ENCODE data around the gene FIG4. TPM values are rescaled to one million over a fixed set of nuclear protein-coding genes. Genes with fewer than 3 reads are reported as not detected.

Gene FIG4
- total RNA-seq, 1 experiment from 2014 or later: 23.1 TPM

DNA sequence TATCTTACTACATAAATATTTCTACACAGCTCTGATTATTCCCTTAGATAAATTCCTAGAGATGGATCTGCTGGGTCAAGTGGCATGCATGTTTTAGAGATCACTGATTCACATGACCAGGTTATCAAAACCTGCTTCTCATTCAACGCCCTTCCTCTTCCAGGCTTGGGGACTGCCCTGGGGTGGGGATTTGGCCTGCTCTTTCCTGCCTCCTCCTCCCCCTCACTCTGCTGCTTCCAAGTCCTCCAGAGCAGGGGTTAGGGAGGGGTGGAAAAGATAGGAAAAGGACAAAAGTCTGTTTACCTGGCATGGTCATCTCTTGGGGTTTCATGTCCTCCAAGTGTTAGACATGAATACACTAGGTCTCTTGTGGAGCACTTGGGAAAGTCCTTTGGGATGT lies 181.5 kb downstream of the FIG4 start:
- H3K4me3 Mint-ChIP-seq: no peak overlapping the region

More for the DNA sequence above, 181.5 kb downstream of the FIG4 start:
- Histone ChIP-seq H3K4ac (ENCODE audit: low read depth, low read length) (no peak overlapping the region), H4K91ac (ENCODE audit: insufficient read length, low read depth, low read length) (no peak overlapping the region), H3K23ac (ENCODE audit: insufficient read length, low read depth, low read length) (no peak overlapping the region), H2BK15ac (ENCODE audit: low read depth, low read length) (no peak overlapping the region), H3K79me2 (ENCODE audit: insufficient read depth, low read length) (no peaks in the 10 kb centered on the region), H3K9ac (ENCODE audit: extremely low read depth, insufficient read length, low read length) (no peak overlapping the region), H4K5ac (ENCODE audit: insufficient read length, low read depth, low read length) (no peak overlapping the region), H3K9me3 (ENCODE audit: control insufficient read depth, low read depth, low read length) (no peaks in the 10 kb centered on the region), H2AK5ac (ENCODE audit: insufficient read length, low read length) (no peak overlapping the region), H3K14ac (ENCODE audit: insufficient read depth, low read length) (no peak overlapping the region), H2AFZ (ENCODE audit: low read length) (no peak overlapping the region), H3K79me1 (ENCODE audit: insufficient read depth, low read depth, low read length, poor library complexity, severe bottlenecking) (no peaks in the 10 kb centered on the region), H2BK12ac (ENCODE audit: insufficient read length, low read depth, low read length) (no peak overlapping the region), H2BK20ac (ENCODE audit: low read depth, low read length, poor library complexity, severe bottlenecking) (no peak overlapping the region), H3K4me1 (ENCODE audit: insufficient read depth, low read length) (peaks cover 6% of the 10 kb centered on the region; the same call in 1 of the 2 replicates), H3K27ac (ENCODE audit: insufficient read length, low read depth, low read length) (no peak overlapping the region), H3K23me2 (ENCODE audit: insufficient read length, low read depth, low read length, poor library complexity, severe bottlenecking) (no peaks in the 10 kb centered on the region), H2BK5ac (ENCODE audit: insufficient read length, low read length) (no peak overlapping the region), H3K27me3 (ENCODE audit: insufficient read depth, low read length) (no peaks in the 10 kb centered on the region), H3K18ac (ENCODE audit: insufficient read length, low read depth, low read length) (no peak overlapping the region), H3K56ac (ENCODE audit: insufficient read length, low read depth, low read length) (no peak overlapping the region), H4K20me1 (ENCODE audit: control insufficient read depth, insufficient read depth, insufficient read length) (no peaks in the 10 kb centered on the region), H3T11ph (ENCODE audit: low read length) (no peak overlapping the region), H3K4me2 (ENCODE audit: insufficient read depth, insufficient read length, low read length) (no peak overlapping the region), H4K8ac (replicated peaks; ENCODE audit: insufficient read length, low read depth, low read length) (no peak overlapping the region), H2BK120ac (ENCODE audit: low read depth, low read length, poor library complexity, severe bottlenecking) (no peak overlapping the region)
- no peak overlapping the region for H3K27ac Mint-ChIP-seq
- H3K36me3 Mint-ChIP-seq (ENCODE audit: insufficient read depth in 1 of 3, low read depth in 3 of 3): peaks cover 0 to 10% (median 5%) of the 10 kb centered on the region in 3 experiments; a peak in 3 of 7 replicates
- H3K4me1 Mint-ChIP-seq: peaks cover 28 to 37% of the 10 kb centered on the region in 2 experiments
- peaks cover 2% of the 10 kb centered on the region for H3K27me3 Mint-ChIP-seq (ENCODE audit: low read depth)
- TF ChIP-seq, protein P1, sequence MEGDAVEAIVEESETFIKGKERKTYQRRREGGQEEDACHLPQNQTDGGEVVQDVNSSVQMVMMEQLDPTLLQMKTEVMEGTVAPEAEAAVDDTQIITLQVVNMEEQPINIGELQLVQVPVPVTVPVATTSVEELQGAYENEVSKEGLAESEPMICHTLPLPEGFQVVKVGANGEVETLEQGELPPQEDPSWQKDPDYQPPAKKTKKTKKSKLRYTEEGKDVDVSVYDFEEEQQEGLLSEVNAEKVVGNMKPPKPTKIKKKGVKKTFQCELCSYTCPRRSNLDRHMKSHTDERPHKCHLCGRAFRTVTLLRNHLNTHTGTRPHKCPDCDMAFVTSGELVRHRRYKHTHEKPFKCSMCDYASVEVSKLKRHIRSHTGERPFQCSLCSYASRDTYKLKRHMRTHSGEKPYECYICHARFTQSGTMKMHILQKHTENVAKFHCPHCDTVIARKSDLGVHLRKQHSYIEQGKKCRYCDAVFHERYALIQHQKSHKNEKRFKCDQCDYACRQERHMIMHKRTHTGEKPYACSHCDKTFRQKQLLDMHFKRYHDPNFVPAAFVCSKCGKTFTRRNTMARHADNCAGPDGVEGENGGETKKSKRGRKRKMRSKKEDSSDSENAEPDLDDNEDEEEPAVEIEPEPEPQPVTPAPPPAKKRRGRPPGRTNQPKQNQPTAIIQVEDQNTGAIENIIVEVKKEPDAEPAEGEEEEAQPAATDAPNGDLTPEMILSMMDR (conservative IDR thresholded peaks at IDR 0.05): no peak
- no peak for DNase-seq
- H3K9me3 Mint-ChIP-seq: peaks cover 2 to 4% of the 10 kb centered on the region in 2 experiments; a peak in 1 of 5 replicates
- WGBS (ENCODE audit: extremely low coverage, insufficient read length, low lambda C conversion rate): no CpG with 5 or more reads among the region's 1 CpG
